ENCODE measurements around the gene TMX1. TPM values are rescaled to one million over a fixed set of nuclear protein-coding genes. Genes with fewer than 3 reads are reported as not detected.

TMX1 gene
- total and polyA plus RNA-seq, 7 donors: 6.6 to 16.1 (median 11.0) TPM

GRCh38 chr14:51305751-51306150 lies 65.7 kb downstream of the TMX1 start:
- H3K27ac ChIP-seq: no peak overlapping the region
- intact Hi-C loops (cut with DNase I): no loop called here
- no peaks in the 10 kb centered on the region for H3K27me3 ChIP-seq (ENCODE audit: insufficient read depth in 3 of 3, low read length in 2 of 3)
- no peaks in the 10 kb centered on the region for H3K36me3 ChIP-seq (ENCODE audit: insufficient read depth in 1 of 2, low read depth in 1 of 2)
- no peak for ATAC-seq
- TF ChIP-seq CTCF (IDR thresholded peaks at IDR 0.05): no peak
- WGBS, 3 donors: 83 to 89% (median 88%) methylated on average over 1 of the region's 1 CpG
- H3K4me3 ChIP-seq: no peak overlapping the region
- no peaks in the 10 kb centered on the region for H3K9me3 ChIP-seq
- H3K4me1 ChIP-seq: peaks cover 2% of the 10 kb centered on the region
- no peak for DNase-seq

Other genes with a start within 250 kb of the TMX1 start
- gene TRIM9, start 145.1 kb upstream of the TMX1 start, total RNA-seq: 1 to 10 TPM in 3 of 4 donors, under 1 TPM in 1; 0.69 to 1.5 (median 1.2) TPM
- gene TRIM9, start 145.1 kb upstream of the TMX1 start, polyA plus RNA-seq: 1 to 10 TPM in 1 of 3 donors, under 1 TPM in 2; 0.17 to 3.3 (median 0.46) TPM

Data from psoas muscle (tissue), 8 donors.